ENCODE measurements around the gene MOB3B. TPM values are rescaled to one million over a fixed set of nuclear protein-coding genes. Genes with fewer than 3 reads are reported as not detected.

MOB3B gene
- total RNA-seq, 6 experiments from 2014 or later, result not detected

DNA sequence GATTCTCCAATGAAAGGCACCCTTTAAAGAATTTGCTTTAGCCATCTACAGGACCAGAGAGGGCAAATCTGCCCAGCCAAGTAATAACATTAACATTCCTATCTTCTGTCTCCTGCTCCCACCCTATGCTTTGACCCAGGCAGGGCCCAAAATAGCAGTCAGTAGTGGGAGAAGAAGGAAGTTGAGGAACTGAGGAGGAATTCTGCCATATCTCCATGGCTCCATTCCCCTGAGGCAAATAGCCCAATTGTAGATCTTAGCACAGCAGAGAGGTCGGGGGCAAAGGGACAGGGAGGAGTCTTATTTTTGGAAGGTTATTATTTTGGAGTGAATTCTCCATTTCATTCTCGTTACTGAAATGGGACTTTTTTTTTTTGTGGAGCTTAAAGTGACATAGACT is 116.7 kb downstream of the MOB3B start:
- H3K4me3 Mint-ChIP-seq, result peak overlapping the region; percentile 72
- H3K4me1 Mint-ChIP-seq (ENCODE audit: low read depth), result peaks cover 22% of the 10 kb centered on the region
- H3K27me3 Mint-ChIP-seq (ENCODE audit: insufficient read depth), result no peaks in the 10 kb centered on the region; the same call in 1 of the 2 replicates
- H3K9me3 Mint-ChIP-seq, result no peaks in the 10 kb centered on the region; the same call in 1 of the 2 replicates
- no peaks in the 10 kb centered on the region for H3K36me3 Mint-ChIP-seq (ENCODE audit: low read depth)
- H3K27ac Mint-ChIP-seq, result no peak overlapping the region
- DNase-seq, result no peak
- TF ChIP-seq, protein P1, sequence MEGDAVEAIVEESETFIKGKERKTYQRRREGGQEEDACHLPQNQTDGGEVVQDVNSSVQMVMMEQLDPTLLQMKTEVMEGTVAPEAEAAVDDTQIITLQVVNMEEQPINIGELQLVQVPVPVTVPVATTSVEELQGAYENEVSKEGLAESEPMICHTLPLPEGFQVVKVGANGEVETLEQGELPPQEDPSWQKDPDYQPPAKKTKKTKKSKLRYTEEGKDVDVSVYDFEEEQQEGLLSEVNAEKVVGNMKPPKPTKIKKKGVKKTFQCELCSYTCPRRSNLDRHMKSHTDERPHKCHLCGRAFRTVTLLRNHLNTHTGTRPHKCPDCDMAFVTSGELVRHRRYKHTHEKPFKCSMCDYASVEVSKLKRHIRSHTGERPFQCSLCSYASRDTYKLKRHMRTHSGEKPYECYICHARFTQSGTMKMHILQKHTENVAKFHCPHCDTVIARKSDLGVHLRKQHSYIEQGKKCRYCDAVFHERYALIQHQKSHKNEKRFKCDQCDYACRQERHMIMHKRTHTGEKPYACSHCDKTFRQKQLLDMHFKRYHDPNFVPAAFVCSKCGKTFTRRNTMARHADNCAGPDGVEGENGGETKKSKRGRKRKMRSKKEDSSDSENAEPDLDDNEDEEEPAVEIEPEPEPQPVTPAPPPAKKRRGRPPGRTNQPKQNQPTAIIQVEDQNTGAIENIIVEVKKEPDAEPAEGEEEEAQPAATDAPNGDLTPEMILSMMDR (IDR thresholded peaks at IDR 0.05), result no peak

DNA sequence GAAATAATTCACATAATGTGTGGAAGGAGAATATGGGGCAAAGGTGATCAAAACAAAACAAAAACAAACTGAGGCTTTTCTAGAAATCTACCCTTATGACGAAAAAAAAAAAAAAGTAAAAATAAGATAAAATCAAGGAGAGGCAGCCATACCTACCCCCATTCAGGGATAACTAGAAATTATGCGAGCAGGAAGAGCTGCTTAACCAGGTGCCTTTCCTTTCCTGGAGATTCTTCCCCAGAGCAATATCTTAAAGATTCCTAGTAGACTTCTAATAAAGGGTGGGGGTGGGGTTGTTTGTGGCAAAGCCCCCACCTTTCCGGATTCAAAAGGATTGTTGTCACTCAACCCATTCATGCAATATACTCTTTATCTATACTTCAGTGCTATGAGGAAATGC is 117.5 kb downstream of the MOB3B start:
- Mint-ChIP-seq H3K9me3 (no peaks in the 10 kb centered on the region; the same call in 1 of the 2 replicates), H3K4me3 (no peak overlapping the region), H3K4me1 (ENCODE audit: low read depth) (peaks cover 29% of the 10 kb centered on the region), H3K27me3 (ENCODE audit: insufficient read depth) (no peaks in the 10 kb centered on the region; the same call in 1 of the 2 replicates), H3K27ac (no peak overlapping the region), H3K36me3 (ENCODE audit: low read depth) (no peaks in the 10 kb centered on the region)
- no peak for DNase-seq
- TF ChIP-seq, protein P1 (IDR thresholded peaks at IDR 0.05), result no peak

DNA sequence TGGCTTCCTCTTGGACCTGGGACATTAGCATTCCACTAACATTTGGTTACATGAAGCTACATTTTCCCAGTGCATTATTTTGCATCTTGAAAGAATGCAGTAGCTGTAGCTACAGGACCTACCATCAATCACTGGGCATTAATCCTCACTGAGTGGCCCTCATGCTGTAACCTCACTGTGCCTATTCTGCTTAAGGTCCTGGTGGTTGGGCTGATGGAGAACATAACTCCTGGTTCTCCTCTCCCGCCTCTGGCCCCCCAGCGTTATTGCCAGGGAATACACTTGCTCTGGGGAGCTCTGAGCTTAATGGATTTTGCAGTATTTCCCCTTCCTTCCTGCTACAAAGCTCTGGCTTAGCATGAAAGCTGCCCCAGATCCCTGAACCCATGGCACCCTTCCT is 121.1 kb downstream of the MOB3B start:
- no peak for DNase-seq
- TF ChIP-seq, protein P1 (IDR thresholded peaks at IDR 0.05), result no peak; the same call in 1 of the 2 replicates

DNA sequence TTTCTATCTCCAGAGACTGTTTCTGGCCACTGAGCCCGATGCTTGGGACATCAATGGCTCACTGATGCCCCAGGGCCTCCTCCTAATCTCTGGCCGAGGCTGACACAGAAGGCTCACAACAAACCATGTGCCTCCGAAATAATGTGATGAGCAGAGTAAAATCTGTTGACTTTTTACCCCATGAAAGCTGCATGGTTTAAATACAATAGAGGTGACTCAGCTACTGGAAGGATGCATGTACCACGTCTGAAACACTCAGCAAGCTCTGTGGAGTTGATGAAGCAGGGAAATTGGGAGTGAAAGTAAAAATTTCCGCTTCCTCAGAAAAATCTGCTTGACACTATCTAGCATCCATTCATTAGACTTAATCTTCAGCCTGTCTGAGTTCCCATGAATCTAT is 121.6 kb downstream of the MOB3B start:
- H3K4me3 Mint-ChIP-seq, result peak overlapping the region; percentile 78

More for the DNA sequence above, 121.1 kb downstream of the MOB3B start:
- Mint-ChIP-seq H3K9me3 (no peaks in the 10 kb centered on the region), H3K27me3 (ENCODE audit: insufficient read depth) (no peaks in the 10 kb centered on the region; the same call in 1 of the 2 replicates), H3K36me3 (ENCODE audit: low read depth) (no peaks in the 10 kb centered on the region), H3K27ac (peak overlapping the region; percentile 12; the same call in 1 of the 2 replicates), H3K4me3 (peak overlapping the region; percentile 78; the same call in 1 of the 2 replicates), H3K4me1 (ENCODE audit: low read depth) (peaks cover 26% of the 10 kb centered on the region)

DNA sequence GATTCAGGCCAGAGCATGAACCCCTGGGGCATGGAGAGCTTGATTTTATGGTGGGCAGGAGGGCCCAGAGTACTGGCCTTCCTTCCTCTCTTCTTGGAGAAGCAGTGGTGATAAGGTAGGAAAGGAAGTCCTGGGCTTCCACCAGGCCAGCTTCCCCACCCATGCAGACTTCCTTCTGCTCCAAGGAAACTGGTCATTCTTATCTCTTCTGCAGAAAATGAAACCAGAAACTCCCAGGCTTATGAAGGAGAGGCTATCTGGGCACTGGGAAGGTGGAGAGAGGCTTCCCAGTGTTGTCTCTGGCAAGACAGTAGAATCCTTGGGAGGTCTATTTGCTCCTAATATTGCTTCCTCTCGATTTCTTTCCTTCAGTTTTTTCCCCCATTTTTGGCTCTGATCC is 122.1 kb downstream of the MOB3B start:
- H3K4me1 Mint-ChIP-seq (ENCODE audit: low read depth), result peaks cover 17% of the 10 kb centered on the region
- no peaks in the 10 kb centered on the region; the same call in 1 of the 2 replicates for H3K27me3 Mint-ChIP-seq (ENCODE audit: insufficient read depth)
- TF ChIP-seq, protein P1 (IDR thresholded peaks at IDR 0.05), result no peak
- peak overlapping the region; percentile 78 for H3K4me3 Mint-ChIP-seq
- H3K27ac Mint-ChIP-seq, result peak overlapping the region; percentile 42
- no peak for DNase-seq
- no peaks in the 10 kb centered on the region for H3K36me3 Mint-ChIP-seq (ENCODE audit: low read depth)
- H3K9me3 Mint-ChIP-seq, result no peaks in the 10 kb centered on the region

More for the DNA sequence above, 121.6 kb downstream of the MOB3B start:
- Mint-ChIP-seq H3K27me3 (ENCODE audit: insufficient read depth) (no peaks in the 10 kb centered on the region; the same call in 1 of the 2 replicates), H3K4me1 (ENCODE audit: low read depth) (peaks cover 21% of the 10 kb centered on the region), H3K9me3 (no peaks in the 10 kb centered on the region), H3K36me3 (ENCODE audit: low read depth) (no peaks in the 10 kb centered on the region), H3K27ac (peak overlapping the region; percentile 42)
- peak; percentile 13 for DNase-seq
- TF ChIP-seq, protein P1 (IDR thresholded peaks at IDR 0.05), result no peak

Data from HFFc6 (cell line).